Body of pancreas (tissue), 4 donors: ENCODE results near the gene GABRG3. TPM values are rescaled to one million over a fixed set of nuclear protein-coding genes. Genes with fewer than 3 reads are reported as not detected.

Source experiments
- ATAC-seq: fragments of 150-250 bp; one replicate; pipeline ENCODE4 v1.9.1; 2016
- DNase-seq, 4 donors: peaks; one replicate each; pipeline ENCODE4 v3.0.0-alpha.2; 2019
- H3K27ac ChIP-seq, 4 donors: fragments of 200-600 bp; sonication (generic); 1 replicate in 3 of 4; 2 replicates in 1 of 4; pipeline versions ENCODE4 v1.5.1 to v1.6.1; 2016 to 2019; ENCODE audit warnings: mild to moderate bottlenecking in 1 of 4, mixed read lengths in 1 of 4, moderate library complexity in 1 of 4
- H3K27me3 ChIP-seq, 2 donors: fragments of 200-600 bp; sonication (generic); one replicate each; pipeline ENCODE4 v1.6.0; 2016; ENCODE audit warnings: mild to moderate bottlenecking in 1 of 2
- H3K36me3 ChIP-seq, 2 donors: fragments of 200-600 bp; sonication (generic); replicated peaks in 1 of 2; 2 replicates each; pipeline ENCODE4 v1.5.1; 2016; ENCODE audit warnings: low read depth in 2 of 2; ENCODE audit not compliant: insufficient read depth in 1 of 2
- H3K4me1 ChIP-seq: fragments of 200-600 bp; sonication (generic); one replicate; pipeline ENCODE4 v1.6.0; 2016
- H3K4me3 ChIP-seq, 2 donors: fragments of 200-600 bp; sonication (generic); 1 replicate in 1 of 2; 2 replicates in 1 of 2; pipeline ENCODE4 v1.5.1; 2016 to 2019
- H3K9me3 ChIP-seq, 3 donors: fragments of 200-600 bp; sonication (generic); 1 replicate in 2 of 3; 2 replicates in 1 of 3; pipeline ENCODE4 v1.5.1; 2016
- CTCF ChIP-seq, 7 experiments: fragments of 450-650 bp in 4 of 7; fragments of 200-600 bp in 3 of 7; sonication (generic) in 3 of 7; IDR thresholded peaks; one replicate each; pipeline ENCODE4 v1.5.1; 2016 to 2019; ENCODE audit warnings: antibody characterized with exemption in 7 of 7
- POLR2A ChIP-seq, 3 donors: fragments of 450-650 bp; IDR thresholded peaks; one replicate each; pipeline ENCODE4 v1.6.1; 2016; ENCODE audit warnings: antibody characterized with exemption in 3 of 3, mild to moderate bottlenecking in 2 of 3
- WGBS, 2 donors: methylation state at CpG; one replicate each; pipeline ENCODE4 v1.1.5; 2017; 5-methylcytosine and 5-hydroxymethylcytosine counted together
- intact Hi-C: fragments of 100-400 bp; cut with DNase I; formaldehyde crosslinking; loops from one replicate; pipeline ENCODE4 v1.15.1; 2023
- total RNA-seq, 2 donors: library from RNA; depleted of rRNA; stranded (reverse); fragments of >200 nt; gene quantifications; one replicate each; pipeline ENCODE4 v1.1.0, GENCODE V29; 2016

GABRG3 gene
- total RNA-seq, 2 donors from 2014 or later = not detected

GRCh38 chr15:27123808-27124207 lies 152.8 kb downstream of the GABRG3 start:
- no peaks in the 10 kb centered on the region for H3K4me1 ChIP-seq
- H3K9me3 ChIP-seq = no peaks in the 10 kb centered on the region
- no peak overlapping the region for H3K27ac ChIP-seq
- 65 to 73% methylated on average over 7 of the region's 7 CpGs for WGBS, 2 donors
- intact Hi-C loops = no loop called here
- H3K36me3 ChIP-seq = no peaks in the 10 kb centered on the region
- no peak for TF ChIP-seq POLR2A (IDR thresholded peaks at IDR 0.05)
- no peak for TF ChIP-seq CTCF (IDR thresholded peaks at IDR 0.05)
- DNase-seq (no peak), ATAC-seq (no peak)
- H3K27me3 ChIP-seq = no peaks in the 10 kb centered on the region
- H3K4me3 ChIP-seq = no peak overlapping the region

- Histone ChIP-seq H3K4me1 (no peaks in the 10 kb centered on the region), H3K27ac (no peak overlapping the region), H3K4me3 (no peak overlapping the region), H3K9me3 (no peaks in the 10 kb centered on the region), H3K36me3 (no peaks in the 10 kb centered on the region), H3K27me3 (no peaks in the 10 kb centered on the region)
- DNase-seq (no peak), ATAC-seq (no peak)
- WGBS, 2 donors = 37 to 43% methylated on average over 3 to 4 of the region's 4 CpGs
- no peak for TF ChIP-seq POLR2A (IDR thresholded peaks at IDR 0.05)
- TF ChIP-seq CTCF (IDR thresholded peaks at IDR 0.05) = no peak
- intact Hi-C loops = no loop called here
These were observed 153.4 kb downstream of the GABRG3 start for GRCh38 chr15:27124287-27124871.

DNA sequence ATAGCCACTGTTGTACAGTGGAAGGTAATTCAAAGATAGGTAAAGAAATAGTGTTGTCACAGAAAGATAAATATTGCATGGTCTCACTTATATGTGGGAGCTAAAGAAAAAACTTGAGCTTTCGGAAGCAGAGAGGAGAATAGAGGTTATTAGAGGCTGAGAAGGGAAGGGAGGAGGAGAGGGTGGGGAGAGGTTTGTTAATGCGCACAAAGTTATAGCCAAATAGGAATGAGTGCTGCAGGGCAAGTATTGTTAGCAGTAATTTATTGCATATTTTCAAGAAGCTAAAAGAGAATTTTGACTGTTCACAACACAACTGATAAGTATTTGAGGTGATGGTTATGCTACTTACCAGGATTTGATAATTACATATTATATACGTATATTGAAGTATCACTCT lies 154.2 kb downstream of the GABRG3 start:
- Histone ChIP-seq H3K27me3 (no peaks in the 10 kb centered on the region), H3K27ac (no peak overlapping the region), H3K9me3 (no peaks in the 10 kb centered on the region), H3K4me1 (no peaks in the 10 kb centered on the region), H3K36me3 (no peaks in the 10 kb centered on the region), H3K4me3 (no peak overlapping the region)
- TF ChIP-seq POLR2A (IDR thresholded peaks at IDR 0.05) = no peak
- no peak for TF ChIP-seq CTCF (IDR thresholded peaks at IDR 0.05)
- DNase-seq = no peak
- ATAC-seq = no peak
- WGBS, 2 donors = 70 to 80% methylated on average over 3 of the region's 3 CpGs
- intact Hi-C loops = no loop called here

GRCh38 chr15:27126449-27126848 lies 155.5 kb downstream of the GABRG3 start:
- H3K27ac ChIP-seq = no peak overlapping the region
- no peaks in the 10 kb centered on the region for H3K9me3 ChIP-seq
- ATAC-seq (no peak), DNase-seq (no peak)
- 90 to 93% methylated on average over 5 to 7 of the region's 7 CpGs for WGBS, 2 donors
- H3K27me3 ChIP-seq = no peaks in the 10 kb centered on the region
- no peak overlapping the region for H3K4me3 ChIP-seq
- no peaks in the 10 kb centered on the region for H3K36me3 ChIP-seq
- TF ChIP-seq POLR2A (IDR thresholded peaks at IDR 0.05) = no peak
- TF ChIP-seq CTCF (IDR thresholded peaks at IDR 0.05) = no peak
- no peaks in the 10 kb centered on the region for H3K4me1 ChIP-seq
- intact Hi-C loops = no loop called here

DNA sequence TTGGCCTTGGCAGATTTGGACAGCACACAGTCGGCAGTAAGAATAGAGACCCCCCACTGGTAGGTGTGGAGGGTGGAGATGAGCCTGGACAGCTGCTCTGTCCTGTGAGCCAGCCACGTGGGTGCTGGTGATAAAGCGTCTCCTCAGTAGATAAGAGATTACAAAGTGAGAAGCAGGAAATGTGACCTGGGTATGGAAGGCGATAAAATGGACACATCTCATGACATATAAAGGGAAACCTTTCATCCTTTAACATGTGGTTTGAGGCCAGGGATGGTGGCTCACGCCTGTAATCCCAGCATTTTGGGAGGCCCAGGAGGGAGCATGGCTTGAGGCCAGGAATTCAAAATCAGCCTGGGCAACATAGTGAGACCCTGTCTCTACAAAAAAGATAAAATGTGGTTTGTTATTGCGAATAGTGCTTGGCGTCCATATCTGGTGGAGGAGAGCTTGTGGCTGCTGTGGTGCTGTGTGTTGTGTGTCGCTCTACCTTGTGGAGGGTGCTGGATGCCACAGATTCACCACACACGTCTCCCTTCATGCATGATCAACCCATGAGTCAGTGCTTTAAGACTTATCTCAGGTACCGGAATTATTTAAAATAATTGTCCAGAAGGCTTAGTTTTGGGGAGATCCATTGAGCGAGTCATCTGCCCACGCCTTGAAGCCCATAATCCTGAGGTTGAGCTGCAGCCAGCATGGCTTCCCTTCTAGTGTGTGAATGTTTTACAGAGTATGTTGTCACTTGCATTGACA lies 157.0 kb downstream of the GABRG3 start:
- no peaks in the 10 kb centered on the region for H3K4me1 ChIP-seq
- DNase-seq (no peak), ATAC-seq (no peak)
- TF ChIP-seq POLR2A (IDR thresholded peaks at IDR 0.05) (no peak), CTCF (IDR thresholded peaks at IDR 0.05) (no peak)
- WGBS, 2 donors = 58 to 64% methylated on average over 12 of the region's 12 CpGs
- intact Hi-C loops = no loop called here
- no peaks in the 10 kb centered on the region for H3K9me3 ChIP-seq
- no peaks in the 10 kb centered on the region for H3K36me3 ChIP-seq
- H3K27me3 ChIP-seq = no peaks in the 10 kb centered on the region
- no peak overlapping the region for H3K27ac ChIP-seq
- H3K4me3 ChIP-seq = no peak overlapping the region
